A673 (cell line): ENCODE data around the gene VPS4A.

ENCODE experiments used
- EZH2 ChIP-seq: fragments of 200-600 bp; sonication (generic); IDR thresholded peaks from 2 replicates; pipeline ENCODE4 v1.6.1; 2017; ENCODE audit warnings: borderline replicate concordance, low read depth, mild to moderate bottlenecking, mixed read lengths, antibody characterized with exemption, low read length; ENCODE audit not compliant: poor library complexity, severe bottlenecking
- TF ChIP-seq, protein P1 (sequence below): fragments of 300-800, 200-600 bp; sonication (generic); conservative IDR thresholded peaks from 2 replicates; pipeline ENCODE4 v1.5.1; 2017; ENCODE audit warnings: low read depth, mild to moderate bottlenecking, antibody characterized with exemption, low read length, moderate library complexity, mixed read lengths

DNA sequence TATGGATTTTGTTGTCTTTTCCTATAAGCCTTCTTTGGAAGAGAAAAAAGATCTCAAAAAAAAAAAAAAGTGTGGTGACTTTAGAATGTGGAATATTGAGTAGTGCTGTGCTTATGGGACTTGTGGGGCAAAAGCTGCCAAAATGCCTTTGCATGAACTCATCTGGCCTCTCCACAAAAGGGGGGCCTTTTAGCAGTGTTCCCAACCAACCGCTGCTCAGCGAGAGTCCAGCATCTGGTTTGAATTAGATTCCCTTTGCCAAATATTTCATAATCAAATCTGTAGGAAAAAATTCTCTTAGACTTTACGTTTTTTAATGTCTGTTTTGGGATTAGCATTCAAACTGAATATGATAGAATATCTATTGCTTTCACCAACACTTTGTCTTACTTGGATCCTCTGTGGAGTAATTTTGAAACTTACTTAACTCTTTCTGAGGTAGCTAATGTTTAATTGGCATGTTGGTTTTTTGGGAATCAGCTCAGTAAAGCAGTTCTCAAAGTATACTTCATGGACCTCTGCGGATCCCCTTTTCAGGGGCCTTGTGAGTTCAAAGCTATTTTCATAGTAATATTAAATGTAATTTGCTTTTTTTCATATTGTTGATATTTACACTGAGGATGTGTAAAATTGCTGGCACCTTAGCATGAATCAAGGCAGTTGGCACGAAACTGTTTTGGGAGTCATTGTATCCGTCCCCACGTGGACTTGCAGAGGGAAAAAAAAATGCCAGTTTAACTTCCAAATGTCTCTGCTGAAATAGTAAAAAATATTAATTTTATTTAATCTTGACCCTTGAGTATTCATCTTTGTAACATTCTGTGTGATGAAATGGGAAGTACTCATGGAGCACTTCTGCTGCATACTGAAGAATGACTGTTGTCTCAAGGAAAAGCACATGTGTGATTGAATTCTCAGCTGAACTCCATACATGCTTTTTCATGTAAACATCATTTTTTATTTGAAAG is 34.7 kb upstream of the VPS4A start:
- TF ChIP-seq, protein P1, sequence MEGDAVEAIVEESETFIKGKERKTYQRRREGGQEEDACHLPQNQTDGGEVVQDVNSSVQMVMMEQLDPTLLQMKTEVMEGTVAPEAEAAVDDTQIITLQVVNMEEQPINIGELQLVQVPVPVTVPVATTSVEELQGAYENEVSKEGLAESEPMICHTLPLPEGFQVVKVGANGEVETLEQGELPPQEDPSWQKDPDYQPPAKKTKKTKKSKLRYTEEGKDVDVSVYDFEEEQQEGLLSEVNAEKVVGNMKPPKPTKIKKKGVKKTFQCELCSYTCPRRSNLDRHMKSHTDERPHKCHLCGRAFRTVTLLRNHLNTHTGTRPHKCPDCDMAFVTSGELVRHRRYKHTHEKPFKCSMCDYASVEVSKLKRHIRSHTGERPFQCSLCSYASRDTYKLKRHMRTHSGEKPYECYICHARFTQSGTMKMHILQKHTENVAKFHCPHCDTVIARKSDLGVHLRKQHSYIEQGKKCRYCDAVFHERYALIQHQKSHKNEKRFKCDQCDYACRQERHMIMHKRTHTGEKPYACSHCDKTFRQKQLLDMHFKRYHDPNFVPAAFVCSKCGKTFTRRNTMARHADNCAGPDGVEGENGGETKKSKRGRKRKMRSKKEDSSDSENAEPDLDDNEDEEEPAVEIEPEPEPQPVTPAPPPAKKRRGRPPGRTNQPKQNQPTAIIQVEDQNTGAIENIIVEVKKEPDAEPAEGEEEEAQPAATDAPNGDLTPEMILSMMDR = no peak
- TF ChIP-seq EZH2 = no peak
